Gastrocnemius medialis (tissue), 4 donors: ENCODE measurements around the gene TMEM131L. TPM values are rescaled to one million over a fixed set of nuclear protein-coding genes. Genes with fewer than 3 reads are reported as not detected.

ENCODE experiments used
- ATAC-seq, 2 donors: fragments of 150-250 bp; one replicate each; pipeline ENCODE4 v1.9.1; 2016
- DNase-seq, 2 donors: peaks; one replicate each; pipeline ENCODE4 v3.0.0-alpha.2; 2019
- H3K27ac ChIP-seq, 4 donors: fragments of 200-600 bp; sonication (generic); 1 replicate in 1 of 4; 2 replicates in 3 of 4; pipeline ENCODE4 v1.5.1; 2016 to 2018; ENCODE audit warnings: mild to moderate bottlenecking in 2 of 4, moderate library complexity in 1 of 4
- H3K27me3 ChIP-seq, 3 donors: fragments of 200-600 bp; sonication (generic) in 2 of 3; 1 replicate in 1 of 3; 2 replicates in 2 of 3; pipeline versions ENCODE4 v1.5.1 to v1.6.0; 2016 to 2019; ENCODE audit warnings: mild to moderate bottlenecking in 1 of 3, moderate library complexity in 1 of 3
- H3K36me3 ChIP-seq, 2 donors: fragments of 200-600 bp; sonication (generic) in 1 of 2; one replicate each; pipeline ENCODE4 v1.5.1; 2017 to 2018
- H3K4me1 ChIP-seq, 2 donors: fragments of 200-600 bp; sonication (generic) in 1 of 2; one replicate each; pipeline ENCODE4 v1.5.1; 2016 to 2017; ENCODE audit warnings: mild to moderate bottlenecking in 2 of 2
- H3K4me3 ChIP-seq, 4 donors: fragments of 200-600 bp; sonication (generic) in 3 of 4; 1 replicate in 1 of 4; 2 replicates in 3 of 4; pipeline ENCODE4 v1.5.1; 2016 to 2019; ENCODE audit warnings: mild to moderate bottlenecking in 2 of 4
- H3K9me3 ChIP-seq, 3 donors: fragments of 200-600 bp; sonication (generic) in 2 of 3; 1 replicate in 1 of 3; 2 replicates in 2 of 3; pipeline ENCODE4 v1.5.1; 2016 to 2019
- POLR2A ChIP-seq, 2 donors: fragments of 450-650 bp; IDR thresholded peaks; one replicate each; pipeline ENCODE4 v1.6.1; 2017; ENCODE audit warnings: antibody characterized with exemption in 2 of 2, mild to moderate bottlenecking in 2 of 2, moderate library complexity in 2 of 2
- in situ Hi-C, 4 donors: fragments of 200-750 bp; cut with MboI; loops; one replicate each; pipeline versions ENCODE4 v1.15.0 to v1.8.0; 2017; ENCODE audit warnings: low sequenced_read_pairs in 4 of 4
- intact Hi-C: fragments of 100-400 bp; cut with DNase I; formaldehyde crosslinking; loops from one replicate; pipeline ENCODE4 v1.15.1; 2023; ENCODE audit warnings: low total_unique reads
- total RNA-seq, 4 donors: library from RNA; depleted of rRNA; stranded (reverse); fragments of >200 nt; gene quantifications; one replicate each; pipeline versions ENCODE4 v1.1.0 to v1.2.3, GENCODE V29; 2016
- TF ChIP-seq, protein P1 (sequence below), 5 experiments: fragments of 450-650 bp in 3 of 5; fragments of 200-600 bp in 2 of 5; sonication (generic) in 2 of 5; IDR thresholded peaks in 4 of 5; conservative IDR thresholded peaks in 1 of 5; 1 replicate in 4 of 5; 2 replicates in 1 of 5; pipeline ENCODE4 v1.5.1; 2016 to 2019; ENCODE audit warnings: antibody characterized with exemption in 5 of 5, mild to moderate bottlenecking in 3 of 5, moderate library complexity in 3 of 5

TMEM131L gene
- total RNA-seq, 4 donors from 2014 or later: 4.6 to 21.4 (median 9.5) TPM

- Histone ChIP-seq H3K27me3 (no peaks in the 10 kb centered on the region), H3K36me3 (peaks cover 3 to 49% of the 10 kb centered on the region in 2 donors), H3K27ac (peak overlapping the region in 1 of 4 donors; percentile 61), H3K9me3 (no peaks in the 10 kb centered on the region), H3K4me1 (no peaks in the 10 kb centered on the region), H3K4me3 (no peak overlapping the region)
- intact Hi-C loops: no loop called here
- TF ChIP-seq, protein P1, sequence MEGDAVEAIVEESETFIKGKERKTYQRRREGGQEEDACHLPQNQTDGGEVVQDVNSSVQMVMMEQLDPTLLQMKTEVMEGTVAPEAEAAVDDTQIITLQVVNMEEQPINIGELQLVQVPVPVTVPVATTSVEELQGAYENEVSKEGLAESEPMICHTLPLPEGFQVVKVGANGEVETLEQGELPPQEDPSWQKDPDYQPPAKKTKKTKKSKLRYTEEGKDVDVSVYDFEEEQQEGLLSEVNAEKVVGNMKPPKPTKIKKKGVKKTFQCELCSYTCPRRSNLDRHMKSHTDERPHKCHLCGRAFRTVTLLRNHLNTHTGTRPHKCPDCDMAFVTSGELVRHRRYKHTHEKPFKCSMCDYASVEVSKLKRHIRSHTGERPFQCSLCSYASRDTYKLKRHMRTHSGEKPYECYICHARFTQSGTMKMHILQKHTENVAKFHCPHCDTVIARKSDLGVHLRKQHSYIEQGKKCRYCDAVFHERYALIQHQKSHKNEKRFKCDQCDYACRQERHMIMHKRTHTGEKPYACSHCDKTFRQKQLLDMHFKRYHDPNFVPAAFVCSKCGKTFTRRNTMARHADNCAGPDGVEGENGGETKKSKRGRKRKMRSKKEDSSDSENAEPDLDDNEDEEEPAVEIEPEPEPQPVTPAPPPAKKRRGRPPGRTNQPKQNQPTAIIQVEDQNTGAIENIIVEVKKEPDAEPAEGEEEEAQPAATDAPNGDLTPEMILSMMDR (IDR thresholded peaks at IDR 0.05 in 4 of 5, conservative IDR thresholded peaks at IDR 0.05 in 1 of 5): no peak
- TF ChIP-seq POLR2A (IDR thresholded peaks at IDR 0.05): no peak
- no peak for ATAC-seq
- DNase-seq: no peak
- in situ Hi-C loops: no loop called here
These were observed 155.9 kb downstream of the TMEM131L start for GRCh38 chr4:153622093-153622492.

DNA sequence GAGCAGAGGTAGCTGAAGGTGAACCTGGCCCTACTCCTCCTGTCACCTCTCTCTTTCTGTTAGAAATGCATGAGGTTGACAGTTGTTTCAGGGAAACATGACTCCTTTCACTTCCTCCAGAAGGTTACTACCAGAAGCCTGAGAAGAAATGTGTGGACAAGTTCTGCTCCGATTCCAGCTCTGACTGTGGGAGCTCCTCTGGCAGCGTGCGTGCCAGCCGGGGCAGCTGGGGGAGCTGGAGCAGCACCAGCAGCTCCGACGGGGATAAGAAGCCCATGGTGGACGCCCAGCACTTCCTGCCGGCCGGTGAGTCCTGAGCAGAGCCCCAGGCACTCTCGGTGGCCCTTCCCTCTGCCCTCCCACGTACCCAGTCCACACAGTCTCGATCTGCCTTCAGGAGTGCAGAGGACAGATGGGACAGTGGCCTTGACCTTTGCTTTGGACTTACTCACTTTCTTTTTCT lies 156.6 kb downstream of the TMEM131L start:
- H3K4me3 ChIP-seq: no peak overlapping the region
- in situ Hi-C loops: no loop called here
- DNase-seq (no peak), ATAC-seq (peak in 1 of 2 donors; percentile 35)
- peak overlapping the region in 1 of 4 donors; percentile 61 for H3K27ac ChIP-seq
- no peaks in the 10 kb centered on the region for H3K4me1 ChIP-seq
- H3K27me3 ChIP-seq: no peaks in the 10 kb centered on the region
- peaks cover 5 to 56% of the 10 kb centered on the region in 2 donors for H3K36me3 ChIP-seq
- no peaks in the 10 kb centered on the region for H3K9me3 ChIP-seq
- TF ChIP-seq POLR2A (IDR thresholded peaks at IDR 0.05): no peak
- TF ChIP-seq, protein P1 (IDR thresholded peaks at IDR 0.05 in 4 of 5, conservative IDR thresholded peaks at IDR 0.05 in 1 of 5): no peak
- intact Hi-C loops: no loop called here

DNA sequence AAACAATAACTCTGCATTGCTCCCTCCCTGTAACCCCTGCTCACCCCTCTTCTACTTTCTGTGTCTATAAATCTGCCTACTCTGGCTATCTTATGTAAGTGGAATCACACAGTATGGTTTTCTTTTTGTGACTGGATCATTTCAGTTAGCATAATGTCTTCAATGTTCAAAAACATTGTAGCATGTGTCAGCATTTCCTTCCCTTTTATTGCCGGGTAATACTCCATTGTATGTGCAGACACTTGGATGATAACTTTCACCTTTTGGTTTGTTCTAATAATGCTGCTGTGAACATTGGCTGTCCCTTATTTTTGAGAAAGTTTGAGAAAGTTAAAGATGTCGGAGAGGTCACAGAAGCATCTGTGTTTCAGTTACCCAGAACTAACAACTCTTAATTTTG lies 157.3 kb downstream of the TMEM131L start:
- Histone ChIP-seq H3K4me1 (no peaks in the 10 kb centered on the region), H3K27ac (peak overlapping the region in 1 of 4 donors; percentile 61)
- intact Hi-C loops: no loop called here

DNA sequence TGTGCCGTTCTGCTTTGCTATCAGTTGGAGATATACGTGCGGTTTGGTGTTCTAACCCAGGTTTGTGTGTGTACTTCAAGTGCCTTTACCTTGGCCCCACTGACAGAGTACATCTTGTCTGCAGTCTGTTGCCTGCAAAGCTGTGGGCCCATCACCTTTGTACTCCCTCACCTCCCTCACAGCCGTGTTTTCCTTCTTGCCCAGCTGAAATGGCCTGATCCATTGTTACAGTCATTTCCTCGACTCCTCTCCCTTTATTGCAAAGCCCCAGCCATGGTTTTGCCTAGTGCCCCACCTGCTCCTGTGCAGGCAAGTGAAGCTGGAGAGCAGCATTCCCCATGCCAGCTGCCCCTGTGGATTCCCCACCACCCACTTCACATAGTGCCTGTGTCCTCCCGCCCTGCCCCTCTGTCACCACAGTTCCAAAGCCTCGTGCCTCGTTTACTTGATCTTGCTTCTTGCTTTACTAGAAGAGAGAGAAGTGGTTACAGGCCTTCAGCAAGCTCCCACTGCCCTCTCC lies 162.7 kb downstream of the TMEM131L start:
- H3K36me3 ChIP-seq: peaks cover 6 to 89% of the 10 kb centered on the region in 2 donors
- intact Hi-C loops: no loop called here
- DNase-seq: no peak

More for the DNA sequence above, 157.3 kb downstream of the TMEM131L start:
- H3K36me3 ChIP-seq: peaks cover 4 to 63% of the 10 kb centered on the region in 2 donors
- TF ChIP-seq, protein P1 (IDR thresholded peaks at IDR 0.05 in 4 of 5, conservative IDR thresholded peaks at IDR 0.05 in 1 of 5): no peak
- TF ChIP-seq POLR2A (IDR thresholded peaks at IDR 0.05): no peak
- H3K9me3 ChIP-seq: no peaks in the 10 kb centered on the region
- DNase-seq (no peak), ATAC-seq (no peak)
- no peaks in the 10 kb centered on the region for H3K27me3 ChIP-seq
- H3K4me3 ChIP-seq: no peak overlapping the region
- in situ Hi-C loops: no loop called here

More for the DNA sequence above, 162.7 kb downstream of the TMEM131L start:
- ATAC-seq: no peak
- Histone ChIP-seq H3K27ac (no peak overlapping the region), H3K9me3 (no peaks in the 10 kb centered on the region), H3K4me1 (no peaks in the 10 kb centered on the region), H3K27me3 (no peaks in the 10 kb centered on the region), H3K4me3 (no peak overlapping the region)
- no peak for TF ChIP-seq POLR2A (IDR thresholded peaks at IDR 0.05)
- TF ChIP-seq, protein P1 (IDR thresholded peaks at IDR 0.05 in 4 of 5, conservative IDR thresholded peaks at IDR 0.05 in 1 of 5): no peak
- in situ Hi-C loops: loop anchor here in 1 of 4 donors (25.0 kb wide), 1 partner anchor 492 kb away; no protein-coding TSS in a partner anchor
